Lower leg skin (tissue), 3 donors: ENCODE data around the gene VSIG10.

Source experiments
- POLR2A ChIP-seq, 2 donors: fragments of 450-650 bp; IDR thresholded peaks; one replicate each; pipeline ENCODE4 v1.6.1; 2016 to 2017; ENCODE audit warnings: antibody characterized with exemption in 2 of 2, mild to moderate bottlenecking in 1 of 2, moderate library complexity in 1 of 2
- TF ChIP-seq, protein P1 (sequence below), 3 donors: fragments of 450-650 bp; IDR thresholded peaks; one replicate each; pipeline ENCODE4 v1.5.1; 2016; ENCODE audit warnings: antibody characterized with exemption in 3 of 3, mild to moderate bottlenecking in 3 of 3, moderate library complexity in 2 of 3

DNA sequence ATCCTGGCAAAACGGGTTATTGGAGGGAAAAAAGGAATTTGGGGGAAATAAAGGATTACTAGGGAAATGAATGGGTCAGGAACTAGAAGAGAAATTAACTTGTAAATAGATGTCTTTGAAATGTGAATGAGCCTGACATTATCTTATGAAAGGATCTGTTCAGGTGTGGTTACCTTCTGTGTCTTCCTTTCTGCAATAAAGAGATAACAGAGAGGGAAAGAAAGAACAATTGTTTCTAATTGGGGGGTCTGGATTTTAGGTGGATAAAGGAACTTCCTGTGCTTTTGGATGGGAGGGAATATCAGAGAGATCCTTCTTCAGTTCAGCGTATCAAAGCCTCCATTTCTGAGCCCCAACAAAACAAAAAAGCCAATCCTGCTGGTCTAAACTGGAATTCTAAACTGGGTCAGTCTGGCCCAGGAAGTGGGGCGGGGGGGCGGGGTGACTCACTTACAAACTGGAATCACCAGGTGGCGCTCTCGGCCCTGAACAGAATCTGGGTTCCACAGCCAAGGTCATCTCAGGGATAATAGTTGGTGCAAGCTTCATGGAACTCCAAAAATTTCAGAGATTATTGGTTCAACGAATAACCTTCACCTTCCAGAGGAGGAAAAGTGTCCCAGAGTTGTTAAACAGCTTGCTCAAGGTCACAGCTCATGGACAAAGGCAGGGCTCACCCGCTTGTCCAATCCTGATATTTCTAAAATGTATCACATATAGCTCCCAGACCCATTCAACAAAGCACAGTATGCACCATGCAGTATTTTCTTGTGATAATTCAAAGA lies 17.0 kb upstream of the VSIG10 start:
- no peak for TF ChIP-seq POLR2A (IDR thresholded peaks at IDR 0.05)
- TF ChIP-seq, protein P1, sequence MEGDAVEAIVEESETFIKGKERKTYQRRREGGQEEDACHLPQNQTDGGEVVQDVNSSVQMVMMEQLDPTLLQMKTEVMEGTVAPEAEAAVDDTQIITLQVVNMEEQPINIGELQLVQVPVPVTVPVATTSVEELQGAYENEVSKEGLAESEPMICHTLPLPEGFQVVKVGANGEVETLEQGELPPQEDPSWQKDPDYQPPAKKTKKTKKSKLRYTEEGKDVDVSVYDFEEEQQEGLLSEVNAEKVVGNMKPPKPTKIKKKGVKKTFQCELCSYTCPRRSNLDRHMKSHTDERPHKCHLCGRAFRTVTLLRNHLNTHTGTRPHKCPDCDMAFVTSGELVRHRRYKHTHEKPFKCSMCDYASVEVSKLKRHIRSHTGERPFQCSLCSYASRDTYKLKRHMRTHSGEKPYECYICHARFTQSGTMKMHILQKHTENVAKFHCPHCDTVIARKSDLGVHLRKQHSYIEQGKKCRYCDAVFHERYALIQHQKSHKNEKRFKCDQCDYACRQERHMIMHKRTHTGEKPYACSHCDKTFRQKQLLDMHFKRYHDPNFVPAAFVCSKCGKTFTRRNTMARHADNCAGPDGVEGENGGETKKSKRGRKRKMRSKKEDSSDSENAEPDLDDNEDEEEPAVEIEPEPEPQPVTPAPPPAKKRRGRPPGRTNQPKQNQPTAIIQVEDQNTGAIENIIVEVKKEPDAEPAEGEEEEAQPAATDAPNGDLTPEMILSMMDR (IDR thresholded peaks at IDR 0.05) = no peak
